Measurements from ENCODE around the gene FSCN2.

- TF ChIP-seq CTCF (IDR thresholded peaks at IDR 0.05) (no peak), SIN3A (IDR thresholded peaks at IDR 0.05; ENCODE audit: borderline replicate concordance, low read depth, low read length) (no peak), USF2 (IDR thresholded peaks at IDR 0.05; ENCODE audit: borderline replicate concordance, low read depth, low read length) (no peak), NFIC (IDR thresholded peaks at IDR 0.05; ENCODE audit: borderline replicate concordance) (no peak), EZH2phosphoT487 (IDR thresholded peaks at IDR 0.05; ENCODE audit: borderline replicate concordance, low read depth) (no peak), MAX (IDR thresholded peaks at IDR 0.05; ENCODE audit: low read depth) (no peak)
These were observed 40.2 kb downstream of the FSCN2 start for GRCh38 chr17:81568416-81568815.

Data from SK-N-SH (cell line).